OCI-LY3 (cell line): ENCODE measurements around the gene FNBP1.

Experiments used
- EZH2phosphoT487 ChIP-seq: fragments of 200-600 bp; shearing (Covaris generic); IDR thresholded peaks from 2 replicates; pipeline ENCODE4 v1.6.1; 2018; ENCODE audit warnings: antibody characterized with exemption, mixed run types, low read depth
- TF ChIP-seq, protein P1 (sequence below): fragments of 200-600, 300-600 bp; sonication (generic); IDR thresholded peaks from 2 replicates; pipeline ENCODE4 v1.5.1; 2014; ENCODE audit warnings: antibody characterized with exemption, low read length, low read depth

- no peak for TF ChIP-seq EZH2phosphoT487
- TF ChIP-seq, protein P1, sequence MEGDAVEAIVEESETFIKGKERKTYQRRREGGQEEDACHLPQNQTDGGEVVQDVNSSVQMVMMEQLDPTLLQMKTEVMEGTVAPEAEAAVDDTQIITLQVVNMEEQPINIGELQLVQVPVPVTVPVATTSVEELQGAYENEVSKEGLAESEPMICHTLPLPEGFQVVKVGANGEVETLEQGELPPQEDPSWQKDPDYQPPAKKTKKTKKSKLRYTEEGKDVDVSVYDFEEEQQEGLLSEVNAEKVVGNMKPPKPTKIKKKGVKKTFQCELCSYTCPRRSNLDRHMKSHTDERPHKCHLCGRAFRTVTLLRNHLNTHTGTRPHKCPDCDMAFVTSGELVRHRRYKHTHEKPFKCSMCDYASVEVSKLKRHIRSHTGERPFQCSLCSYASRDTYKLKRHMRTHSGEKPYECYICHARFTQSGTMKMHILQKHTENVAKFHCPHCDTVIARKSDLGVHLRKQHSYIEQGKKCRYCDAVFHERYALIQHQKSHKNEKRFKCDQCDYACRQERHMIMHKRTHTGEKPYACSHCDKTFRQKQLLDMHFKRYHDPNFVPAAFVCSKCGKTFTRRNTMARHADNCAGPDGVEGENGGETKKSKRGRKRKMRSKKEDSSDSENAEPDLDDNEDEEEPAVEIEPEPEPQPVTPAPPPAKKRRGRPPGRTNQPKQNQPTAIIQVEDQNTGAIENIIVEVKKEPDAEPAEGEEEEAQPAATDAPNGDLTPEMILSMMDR: no peak
Observed at GRCh38 chr9:129858167-129858962, 184.6 kb downstream of the FNBP1 start.
